Measurements from ENCODE around the gene SPEM1. TPM values are rescaled to one million over a fixed set of nuclear protein-coding genes. Genes with fewer than 3 reads are reported as not detected.

Gene SPEM1
- total RNA-seq, 2 experiments from 2014 or later = not detected

DNA sequence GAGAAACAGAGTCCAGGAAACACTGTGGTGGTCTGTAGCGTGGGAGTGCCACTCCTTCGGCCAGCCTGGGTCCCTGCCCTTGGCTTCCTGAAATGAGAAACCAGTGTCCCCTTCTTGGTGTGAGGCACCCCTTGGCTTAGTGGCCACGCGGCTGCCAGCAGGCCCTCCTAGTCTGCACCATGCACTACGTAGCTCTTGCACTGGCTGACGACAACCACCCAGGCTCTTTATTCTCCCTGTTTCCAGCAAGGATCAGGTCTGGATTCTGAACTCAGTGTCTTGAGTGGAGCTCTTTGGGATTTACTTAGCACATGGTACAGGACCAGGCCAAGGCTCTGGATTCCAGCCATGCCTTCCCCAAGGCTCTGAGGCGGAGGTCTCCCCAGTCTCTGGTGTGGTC, 7.4 kb downstream of the SPEM1 start:
- ChIA-PET CTCF (no interaction called here), POLR2A (interaction anchor here (0.9 kb wide), 1 partner anchor 8 kb away, joined by 3 read pairs; no protein-coding TSS in a partner anchor)
- DNase-seq = no peak
- no peaks in the 10 kb centered on the region for H3K9me3 Mint-ChIP-seq
- H3K4me1 Mint-ChIP-seq = no peaks in the 10 kb centered on the region
- H3K27ac Mint-ChIP-seq = no peak overlapping the region
- no peaks in the 10 kb centered on the region for H3K36me3 Mint-ChIP-seq (ENCODE audit: low read depth)
- peaks cover 2% of the 10 kb centered on the region for H3K27me3 Mint-ChIP-seq
- no peak overlapping the region for H3K4me3 Mint-ChIP-seq

DNA sequence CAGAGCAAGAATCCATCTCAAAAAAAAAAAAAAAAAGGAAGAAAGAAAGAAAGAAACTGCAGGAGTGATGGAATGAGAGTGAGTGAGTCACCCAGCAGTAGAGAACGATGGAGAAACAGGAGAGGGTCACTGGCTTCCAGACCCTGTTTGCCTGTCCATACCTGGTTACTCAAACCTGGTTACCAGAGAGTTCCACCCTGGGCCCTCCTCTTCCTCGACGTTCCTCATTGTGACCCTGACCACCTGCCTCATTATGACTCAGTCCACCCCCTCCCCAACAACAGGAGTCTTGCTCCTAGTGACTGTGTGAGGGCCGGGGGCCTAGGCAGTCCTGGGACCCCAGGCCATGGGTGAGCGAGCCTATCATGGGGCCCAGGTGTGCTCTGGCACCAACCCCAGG, 8.4 kb downstream of the SPEM1 start, which contains the start of gene SPEM3:
TSS of gene SPEM3 (plus strand) at position 301 of the 400 bp plus-strand sequence. CDS start at position 347, 46 bp downstream.
- CTCF ChIA-PET = no interaction called here
- Mint-ChIP-seq H3K4me3 (no peak within 1 kb of the TSS), H3K9me3 (no peaks in the 10 kb centered on the region), H3K27ac (no peak within 1 kb of the TSS), H3K27me3 (peaks cover 3% of the 10 kb centered on the region), H3K36me3 (ENCODE audit: low read depth) (no peaks in the 10 kb centered on the region), H3K4me1 (no peaks in the 10 kb centered on the region)
- POLR2A ChIA-PET = no interaction called here
- no peak for DNase-seq

DNA sequence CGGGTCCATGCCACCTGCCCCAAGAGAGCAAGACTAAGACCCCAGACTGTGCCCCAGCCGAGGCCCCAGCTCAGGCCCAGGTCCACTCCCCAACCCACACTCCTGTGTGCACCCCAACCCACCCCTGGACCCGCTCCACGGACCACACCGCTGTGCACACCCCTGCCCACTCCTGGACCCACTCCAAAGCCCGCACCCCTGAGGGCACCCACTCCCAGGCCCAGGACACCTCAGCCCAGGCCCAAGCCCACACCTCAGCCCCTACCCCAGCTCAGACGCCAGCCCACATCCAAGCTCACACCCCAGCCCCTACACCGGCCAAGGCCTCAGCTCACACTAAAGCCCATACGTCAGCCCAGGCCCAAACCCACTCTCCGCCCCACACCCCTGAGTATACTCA, 9.6 kb downstream of the SPEM1 start:
- H3K4me3 Mint-ChIP-seq = no peak overlapping the region
- H3K36me3 Mint-ChIP-seq (ENCODE audit: low read depth) = no peaks in the 10 kb centered on the region
- no peaks in the 10 kb centered on the region for H3K9me3 Mint-ChIP-seq
- H3K4me1 Mint-ChIP-seq = no peaks in the 10 kb centered on the region
- no peak overlapping the region for H3K27ac Mint-ChIP-seq
- DNase-seq = no peak
- peaks cover 1% of the 10 kb centered on the region for H3K27me3 Mint-ChIP-seq
- CTCF ChIA-PET = no interaction called here
- POLR2A ChIA-PET = interaction anchor here (1.2 kb wide), 1 partner anchor 54 kb away, joined by 4 read pairs; the partner anchor contains the start of gene POLR2A

DNA sequence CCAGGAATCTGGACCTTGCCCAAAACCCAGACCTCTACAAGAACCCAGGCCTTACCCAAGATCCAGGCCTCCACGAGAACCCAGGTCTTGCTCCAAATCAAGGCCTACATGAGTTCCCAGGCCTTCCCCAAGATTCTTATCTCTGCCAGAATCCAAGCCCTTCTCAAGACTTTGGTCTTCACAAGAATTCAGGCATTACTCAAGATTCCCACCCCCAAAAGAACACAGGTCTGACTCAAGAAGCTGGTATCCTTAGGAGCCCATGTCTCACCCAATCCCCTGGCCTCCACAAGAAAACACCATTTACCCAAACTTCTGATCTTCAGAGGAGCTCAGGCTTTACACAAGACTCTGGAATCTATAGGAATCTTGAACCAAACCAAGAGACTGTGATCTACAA, 11.1 kb downstream of the SPEM1 start:
- POLR2A ChIA-PET = interaction anchor here (1.2 kb wide), 1 partner anchor 141 kb away, joined by 3 read pairs; no protein-coding TSS in a partner anchor
- peaks cover 4% of the 10 kb centered on the region for H3K36me3 Mint-ChIP-seq (ENCODE audit: low read depth)
- CTCF ChIA-PET = interaction anchor here (1.1 kb wide), 1 partner anchor 8 kb away, joined by 4 read pairs; no protein-coding TSS in a partner anchor
- no peak overlapping the region for H3K4me3 Mint-ChIP-seq
- peaks cover 10% of the 10 kb centered on the region for H3K4me1 Mint-ChIP-seq
- no peaks in the 10 kb centered on the region for H3K9me3 Mint-ChIP-seq
- DNase-seq = no peak
- no peak overlapping the region for H3K27ac Mint-ChIP-seq
- peaks cover 1% of the 10 kb centered on the region for H3K27me3 Mint-ChIP-seq

DNA sequence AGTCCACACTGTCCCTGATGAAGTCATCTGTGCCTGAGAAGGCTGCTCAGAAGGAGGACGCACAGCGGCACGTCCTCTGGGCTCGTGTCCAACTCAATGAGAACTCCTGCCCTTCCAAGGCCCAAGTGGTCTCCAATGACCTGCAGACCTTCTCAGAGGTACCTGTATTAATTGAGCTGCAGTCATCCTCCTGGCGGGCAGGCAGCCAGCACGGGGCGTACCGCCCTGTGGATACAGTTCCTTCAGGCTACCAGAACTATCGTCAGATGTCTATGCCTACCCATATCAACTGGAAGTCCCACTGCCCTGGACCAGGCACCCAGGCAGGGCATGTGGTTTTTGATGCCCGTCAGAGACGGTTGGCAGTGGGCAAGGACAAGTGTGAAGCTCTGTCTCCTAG, 12.2 kb downstream of the SPEM1 start:
- H3K4me3 Mint-ChIP-seq = no peak overlapping the region
- ChIA-PET CTCF (interaction anchor here (0.8 to 1.1 kb wide), 2 partner anchors 9 to 12 kb away, joined by 3 to 4 read pairs; no protein-coding TSS in a partner anchor), POLR2A (interaction anchor here (0.7 kb wide), 1 partner anchor 49 kb away, joined by 3 read pairs; no protein-coding TSS in a partner anchor)
- no peak overlapping the region for H3K27ac Mint-ChIP-seq
- H3K9me3 Mint-ChIP-seq = no peaks in the 10 kb centered on the region
- DNase-seq = no peak
- peaks cover 6% of the 10 kb centered on the region for H3K36me3 Mint-ChIP-seq (ENCODE audit: low read depth)
- H3K27me3 Mint-ChIP-seq = peaks cover 1% of the 10 kb centered on the region
- peaks cover 18% of the 10 kb centered on the region for H3K4me1 Mint-ChIP-seq

DNA sequence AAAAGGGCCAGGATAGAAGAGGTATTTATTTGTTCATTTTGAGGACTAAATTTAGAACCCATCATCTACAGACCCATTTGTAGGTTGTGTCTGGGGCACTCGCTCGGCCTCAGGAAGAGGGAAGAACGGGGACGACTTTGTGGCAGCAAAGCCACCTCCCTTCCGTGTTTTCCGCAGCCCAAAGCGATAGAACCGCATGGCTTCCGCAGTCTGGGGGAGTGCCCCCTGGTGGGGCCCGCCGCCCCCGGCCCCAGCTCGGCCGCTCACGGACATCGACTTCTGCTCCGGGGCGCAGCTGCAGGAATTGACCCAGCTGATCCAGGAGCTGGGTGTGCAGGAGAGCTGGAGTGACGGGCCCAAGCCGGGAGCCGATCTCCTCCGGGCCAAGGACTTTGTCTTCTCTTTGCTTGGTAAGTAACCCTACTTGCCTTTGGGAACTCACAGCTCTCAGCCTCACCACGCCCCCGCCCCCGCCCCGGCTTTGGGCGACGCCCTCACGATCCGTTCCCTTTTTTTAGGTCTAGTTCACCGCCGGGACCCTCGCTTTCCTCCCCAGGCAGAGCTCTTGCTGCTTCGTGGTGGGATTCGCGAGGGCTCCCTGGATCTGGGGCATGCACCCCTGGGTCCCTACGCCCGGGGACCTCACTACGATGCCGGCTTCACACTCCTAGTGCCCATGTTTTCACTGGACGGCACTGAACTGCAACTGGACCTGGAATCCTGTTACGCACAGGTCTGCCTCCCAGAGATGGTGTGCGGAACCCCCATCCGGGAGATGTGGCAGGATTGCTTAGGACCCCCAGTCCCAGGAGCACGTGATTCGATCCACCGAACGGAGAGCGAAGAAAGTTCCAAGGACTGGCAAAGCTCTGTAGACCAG, 15.8 kb downstream of the SPEM1 start:
- DNase-seq = peak; percentile 75
- ChIA-PET CTCF (interaction anchor here (0.6 to 4.2 kb wide), 37 partner anchors 11 to 408 kb away, joined by 3 to 53 read pairs (median 6); partner anchors contain the start of genes ACADVL, ACAP1, CHRNB1 and DLG4), POLR2A (interaction anchor here (0.8 to 14.4 kb wide), 23 partner anchors 9 to 251 kb away, joined by 3 to 232 read pairs (median 8); partner anchors contain the start of genes ACAP1, CHRNB1, MPDU1 and NEURL4)
- peak overlapping the region; percentile 98 for H3K27ac Mint-ChIP-seq
- H3K27me3 Mint-ChIP-seq = peaks cover 26% of the 10 kb centered on the region
- peaks cover 45% of the 10 kb centered on the region for H3K4me1 Mint-ChIP-seq
- peak overlapping the region; percentile 90 for H3K4me3 Mint-ChIP-seq
- no peaks in the 10 kb centered on the region for H3K9me3 Mint-ChIP-seq
- H3K36me3 Mint-ChIP-seq (ENCODE audit: low read depth) = peaks cover 20% of the 10 kb centered on the region

DNA sequence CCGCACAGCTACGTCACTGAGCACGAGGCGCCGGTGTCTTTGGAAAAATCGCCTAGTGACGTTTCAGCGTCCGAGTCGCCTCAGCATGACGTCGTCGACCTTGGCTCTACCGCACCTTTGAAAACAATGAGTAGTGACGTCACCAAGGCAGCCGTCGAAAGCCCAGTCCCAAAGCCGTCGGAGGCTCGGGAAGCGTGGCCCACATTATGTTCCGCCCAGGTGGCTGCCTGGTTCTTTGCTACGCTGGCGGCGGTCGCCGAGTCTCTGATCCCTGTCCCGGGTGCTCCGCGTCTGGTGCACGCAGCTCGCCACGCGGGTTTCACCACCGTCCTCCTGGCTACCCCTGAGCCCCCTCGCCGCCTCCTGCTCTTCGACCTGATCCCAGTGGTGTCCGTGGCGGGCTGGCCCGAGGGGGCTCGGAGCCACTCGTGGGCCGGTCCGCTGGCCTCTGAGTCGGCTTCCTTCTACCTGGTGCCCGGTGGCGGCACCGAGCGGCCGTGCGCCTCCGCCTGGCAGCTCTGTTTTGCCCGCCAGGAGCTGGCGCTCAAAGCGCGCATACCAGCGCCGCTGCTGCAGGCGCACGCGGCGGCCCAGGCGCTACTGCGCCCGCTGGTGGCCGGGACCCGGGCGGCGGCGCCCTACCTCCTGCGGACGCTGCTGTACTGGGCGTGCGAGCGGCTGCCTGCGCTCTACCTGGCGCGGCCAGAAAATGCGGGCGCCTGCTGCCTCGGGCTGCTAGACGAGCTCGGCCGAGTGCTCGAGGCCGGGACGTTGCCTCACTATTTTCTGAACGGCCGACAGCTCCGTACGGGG, 16.6 kb downstream of the SPEM1 start:
- Mint-ChIP-seq H3K36me3 (ENCODE audit: low read depth) (peaks cover 20% of the 10 kb centered on the region), H3K9me3 (no peaks in the 10 kb centered on the region), H3K27me3 (peaks cover 34% of the 10 kb centered on the region), H3K4me3 (peak overlapping the region; percentile 90), H3K27ac (peak overlapping the region; percentile 98), H3K4me1 (peaks cover 45% of the 10 kb centered on the region)
- DNase-seq = peak; percentile 85
- POLR2A ChIA-PET = interaction anchor here (1.0 to 14.4 kb wide), 23 partner anchors 9 to 250 kb away, joined by 3 to 232 read pairs (median 8); partner anchors contain the start of genes ACAP1, CHRNB1, MPDU1 and NEURL4
- CTCF ChIA-PET = interaction anchor here (0.6 to 4.2 kb wide), 39 partner anchors 10 to 407 kb away, joined by 3 to 53 read pairs (median 6); partner anchors contain the start of genes ACADVL, ACAP1, CHRNB1 and DLG4

DNA sequence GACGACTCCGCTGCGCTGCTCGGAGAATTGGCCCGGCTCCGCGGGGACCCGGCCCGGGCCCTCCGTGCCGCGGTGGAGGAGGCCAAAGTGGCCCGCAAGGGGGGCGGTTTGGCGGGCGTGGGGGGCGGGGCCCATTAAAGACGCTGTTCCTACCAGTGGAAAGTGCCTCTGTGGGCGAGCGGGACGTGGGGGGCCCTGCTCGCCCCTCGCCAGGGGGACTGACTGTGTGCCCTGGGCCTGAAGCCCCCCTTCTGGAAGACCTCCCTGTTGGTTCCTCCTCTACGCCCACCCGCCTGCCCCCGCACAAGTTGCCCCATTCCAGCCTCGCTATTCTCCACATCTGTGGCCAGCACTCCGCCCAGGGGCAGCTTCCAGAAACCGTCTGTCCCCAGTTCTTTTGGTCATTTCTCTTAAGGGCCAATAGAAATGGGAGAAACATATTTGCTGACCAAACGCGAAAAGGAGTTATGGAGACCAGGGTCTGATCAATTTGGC, 17.3 kb downstream of the SPEM1 start:
- Mint-ChIP-seq H3K27me3 (peaks cover 39% of the 10 kb centered on the region), H3K4me1 (peaks cover 45% of the 10 kb centered on the region), H3K27ac (peak overlapping the region; percentile 24), H3K36me3 (ENCODE audit: low read depth) (peaks cover 20% of the 10 kb centered on the region), H3K4me3 (peak overlapping the region; percentile 90), H3K9me3 (no peaks in the 10 kb centered on the region)
- no peak for DNase-seq
- ChIA-PET CTCF (interaction anchor here (0.6 to 4.2 kb wide), 24 partner anchors 9 to 250 kb away, joined by 3 to 53 read pairs (median 8); partner anchors contain the start of genes ACADVL, CHRNB1, DLG4 and FXR2), POLR2A (interaction anchor here (1.0 to 14.4 kb wide), 15 partner anchors 9 to 249 kb away, joined by 3 to 232 read pairs (median 20); partner anchors contain the start of genes ACAP1, CHRNB1, MPDU1 and POLR2A)

DNA sequence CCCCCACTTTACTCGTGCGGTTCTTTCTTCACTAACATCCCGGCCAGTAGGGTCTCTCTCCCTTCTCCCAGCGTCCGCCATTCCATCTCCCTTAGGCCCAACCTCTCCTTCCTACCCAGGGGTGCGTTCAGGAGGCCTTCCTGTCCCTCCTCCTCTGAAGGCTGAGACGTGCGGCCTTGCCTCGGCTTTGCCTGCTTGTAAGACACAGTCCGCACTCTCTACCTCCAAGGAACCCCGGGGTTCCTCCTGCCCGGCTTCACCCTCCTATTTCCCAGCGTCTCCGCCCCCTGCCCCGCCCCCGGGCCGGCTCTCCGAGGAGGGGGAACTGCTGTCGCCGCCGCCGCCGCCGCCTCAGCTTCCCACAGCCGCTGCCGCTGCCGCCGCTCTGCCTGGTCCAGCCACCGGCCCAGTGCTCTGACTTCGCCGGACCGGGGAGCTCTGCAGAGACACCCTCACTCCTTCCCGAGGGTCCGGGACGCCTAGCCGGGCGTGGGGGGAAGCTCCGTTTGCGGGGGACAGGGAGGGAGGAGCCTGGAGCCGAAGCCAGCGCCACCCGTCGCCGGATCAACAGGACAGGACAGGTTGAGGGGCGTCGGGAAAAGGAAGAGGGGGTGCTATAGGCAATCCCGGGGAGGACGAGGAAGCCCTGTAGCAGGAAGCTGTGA, 18.0 kb downstream of the SPEM1 start:
- peak; percentile 59 for DNase-seq
- H3K9me3 Mint-ChIP-seq = no peaks in the 10 kb centered on the region
- H3K4me3 Mint-ChIP-seq = peak overlapping the region; percentile 69
- POLR2A ChIA-PET = interaction anchor here (1.5 to 14.4 kb wide), 6 partner anchors 16 to 249 kb away, joined by 3 to 232 read pairs (median 26); partner anchors contain the start of genes ACAP1, MPDU1, POLR2A and SENP3
- peaks cover 20% of the 10 kb centered on the region for H3K36me3 Mint-ChIP-seq (ENCODE audit: low read depth)
- H3K27ac Mint-ChIP-seq = peak overlapping the region; percentile 24
- H3K27me3 Mint-ChIP-seq = peaks cover 42% of the 10 kb centered on the region
- peaks cover 45% of the 10 kb centered on the region for H3K4me1 Mint-ChIP-seq
- CTCF ChIA-PET = interaction anchor here (0.7 to 4.2 kb wide), 5 partner anchors 17 to 305 kb away, joined by 3 to 53 read pairs (median 18); partner anchors contain the start of gene NEURL4

DNA sequence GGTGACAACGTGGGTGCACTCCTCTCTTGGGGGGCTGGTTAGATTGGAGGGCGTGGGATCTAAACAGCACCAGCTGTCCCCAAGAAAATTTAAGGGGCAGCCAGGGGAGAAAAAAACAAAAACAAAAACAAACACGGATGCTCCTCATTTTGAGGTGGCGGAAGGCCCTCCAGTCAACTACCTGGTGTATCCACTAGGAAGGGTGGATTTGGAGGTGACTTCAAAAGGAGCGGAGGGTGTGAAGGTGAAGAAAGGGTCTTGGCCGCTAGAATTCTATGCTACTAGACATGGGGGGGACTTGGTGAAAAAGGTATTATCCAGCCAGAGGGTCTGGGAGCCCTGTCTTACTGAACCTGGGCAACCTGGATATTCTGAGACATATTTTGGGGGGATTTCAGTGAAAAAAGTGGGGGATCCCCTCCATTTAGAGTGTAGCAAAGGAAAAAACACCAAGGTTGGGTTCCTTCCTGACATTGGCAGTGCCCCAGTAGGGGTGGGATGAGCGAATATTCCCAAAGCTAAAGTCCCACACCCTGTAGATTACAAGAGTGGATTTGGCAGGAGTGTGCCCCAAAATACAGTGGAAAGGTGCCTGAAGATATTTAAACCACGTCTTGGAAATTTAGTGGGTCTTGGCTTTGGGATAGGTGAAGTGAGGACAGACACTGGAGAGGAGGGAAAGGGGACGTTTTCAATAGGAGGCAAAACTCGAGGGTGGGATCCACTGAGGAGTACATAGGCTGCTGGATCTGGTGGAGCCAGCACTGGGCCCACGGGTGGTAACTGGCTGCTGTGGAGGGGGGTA, 18.7 kb downstream of the SPEM1 start:
- POLR2A ChIA-PET = interaction anchor here (1.5 to 14.4 kb wide), 3 partner anchors 16 to 103 kb away, joined by 3 to 232 read pairs (median 40); partner anchors contain the start of genes ACAP1, POLR2A, SLC35G6 and ZBTB4
- H3K27me3 Mint-ChIP-seq = peaks cover 48% of the 10 kb centered on the region
- H3K4me1 Mint-ChIP-seq = peaks cover 45% of the 10 kb centered on the region
- H3K4me3 Mint-ChIP-seq = peak overlapping the region; percentile 69
- peaks cover 20% of the 10 kb centered on the region for H3K36me3 Mint-ChIP-seq (ENCODE audit: low read depth)
- no peaks in the 10 kb centered on the region for H3K9me3 Mint-ChIP-seq
- CTCF ChIA-PET = interaction anchor here (0.7 to 4.2 kb wide), 3 partner anchors 16 to 304 kb away, joined by 3 to 53 read pairs (median 18); no protein-coding TSS in a partner anchor
- no peak for DNase-seq
- H3K27ac Mint-ChIP-seq = no peak overlapping the region

All from activated CD4-positive, alpha-beta memory T cell treated with anti-CD3 and anti-CD28 coated beads, Interleukin-2, amount 10 ng/mL, durations not matched to agents 7 days and 5 days (primary cell).